Activated B cell treated with CpG ODN at 0.5 μM for 24 hours (primary cell): ENCODE measurements around the gene THRAP3. TPM values are rescaled to one million over a fixed set of nuclear protein-coding genes. Genes with fewer than 3 reads are reported as not detected.

Experiments used
- ATAC-seq: fragments of 200-7000 bp; cut with Tn5 transposase; one replicate; pipeline ENCODE4 v1.10.0; 2021; ENCODE audit warnings: low read depth, mild to moderate bottlenecking, moderate library complexity
- CTCF ChIA-PET: fragments of 350-600 bp; sonication (Branson Sonifier 250); formaldehyde crosslinking; loops from one replicate; lab custom pipeline; 2021; ENCODE audit warnings: antibody characterized with exemption; lab: Charles Lee
- POLR2A ChIA-PET: fragments of 350-600 bp; sonication (Branson Sonifier 250); formaldehyde crosslinking; loops from one replicate; lab custom pipeline; 2021; ENCODE audit warnings: antibody characterized with exemption; lab: Charles Lee
- DNase-seq: peaks from one replicate; pipeline ENCODE4 v3.0.0; 2022
- H3K27ac Mint-ChIP-seq: one replicate; pipeline ENCODE4 v1.8.0; 2020; ENCODE audit warnings: mixed read lengths
- H3K27me3 Mint-ChIP-seq: one replicate; pipeline ENCODE4 v1.8.0; 2021; ENCODE audit warnings: mixed read lengths
- H3K36me3 Mint-ChIP-seq: one replicate; pipeline ENCODE4 v1.8.0; 2021; ENCODE audit warnings: low read depth, mixed read lengths
- H3K4me1 Mint-ChIP-seq: one replicate; pipeline ENCODE4 v1.8.0; 2021; ENCODE audit warnings: mixed read lengths
- H3K4me3 Mint-ChIP-seq: one replicate; pipeline ENCODE4 v1.8.0; 2020; ENCODE audit warnings: mild to moderate bottlenecking, mixed read lengths
- H3K9me3 Mint-ChIP-seq: one replicate; pipeline ENCODE4 v1.8.0; 2020; ENCODE audit warnings: mixed read lengths
- CTCF ChIP-seq: fragments of 200-600 bp; IDR thresholded peaks from one replicate; pipeline ENCODE4 v1.8.0; 2022; ENCODE audit warnings: antibody characterized with exemption, mild to moderate bottlenecking
- intact Hi-C: fragments of 100-400 bp; cut with micrococcal nuclease; formaldehyde crosslinking; loops from one replicate; pipeline ENCODE4 v1.15.1; 2024
- total RNA-seq: library from RNA; stranded (reverse); gene quantifications from 2 replicates; pipeline ENCODE4 v1.2.3, GENCODE V29; 2022

Gene THRAP3
- total RNA-seq, 1 donor from 2014 or later, result 145 TPM

GRCh38 chr1:36320767-36321118 is 96.5 kb downstream of the THRAP3 start:
- Mint-ChIP-seq H3K27ac (no peak overlapping the region), H3K36me3 (no peaks in the 10 kb centered on the region), H3K27me3 (peaks cover 2% of the 10 kb centered on the region), H3K9me3 (no peaks in the 10 kb centered on the region), H3K4me3 (peak overlapping the region; percentile 73), H3K4me1 (peaks cover 32% of the 10 kb centered on the region)
- ChIA-PET CTCF (interaction anchor here (0.9 kb wide), 1 partner anchor 14 kb away, joined by 3 read pairs; the partner anchor contains the start of gene SH3D21), POLR2A (interaction anchor here (0.6 to 1.3 kb wide), 2 partner anchors 10 to 17 kb away, joined by 3 read pairs; no protein-coding TSS in a partner anchor)
- intact Hi-C loops, result loop anchor here (1.0 kb wide), 1 partner anchor 13 kb away; no protein-coding TSS in a partner anchor
- no peak for TF ChIP-seq CTCF
- ATAC-seq (no peak), DNase-seq (no peak)

DNA sequence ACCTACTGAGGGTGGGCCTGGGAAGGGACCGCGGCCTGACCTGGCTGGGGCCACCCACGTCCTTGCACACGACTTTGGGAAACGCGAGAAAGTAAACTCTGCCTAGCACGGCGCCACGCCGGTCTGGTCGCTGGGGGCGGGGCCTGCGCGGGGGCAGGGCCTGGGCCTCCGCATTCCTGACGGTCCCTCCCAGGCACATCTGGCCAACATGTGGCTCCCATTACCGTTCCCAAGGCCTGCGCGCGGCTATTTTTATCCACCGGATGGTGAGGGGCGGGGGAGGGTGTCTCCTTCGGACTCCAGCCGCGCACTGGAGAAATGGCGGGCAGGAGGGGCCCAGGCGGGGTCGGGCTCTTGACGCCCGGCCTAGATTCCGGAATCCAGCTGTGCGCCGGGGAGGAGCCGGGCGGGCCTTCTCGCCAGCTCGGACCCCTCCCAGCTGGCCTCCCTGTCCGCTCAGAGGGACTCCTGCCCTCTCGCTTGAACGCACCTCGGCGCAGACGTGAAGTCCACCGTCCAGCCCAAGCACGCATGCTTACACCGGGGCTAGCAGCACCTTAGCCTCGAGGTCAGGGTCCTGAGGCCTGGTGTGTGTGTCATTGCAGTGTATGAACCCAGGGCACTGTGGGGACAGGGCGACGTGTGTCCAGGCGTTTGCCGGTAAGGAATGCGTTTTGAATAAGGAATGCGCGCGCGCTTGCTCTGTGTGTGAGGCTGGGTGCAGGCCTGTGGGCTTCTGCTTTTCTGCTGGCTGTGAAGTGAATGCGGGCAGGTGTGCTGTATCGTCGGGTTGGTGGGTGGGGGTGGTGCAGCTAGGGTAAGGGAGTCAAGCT is 97.1 kb downstream of the THRAP3 start:
- TF ChIP-seq CTCF, result no peak
- peaks cover 3% of the 10 kb centered on the region for H3K27me3 Mint-ChIP-seq
- intact Hi-C loops, result no loop called here
- ATAC-seq, result peak; percentile 40
- H3K9me3 Mint-ChIP-seq, result no peaks in the 10 kb centered on the region
- no peaks in the 10 kb centered on the region for H3K36me3 Mint-ChIP-seq
- peak overlapping the region; percentile 73 for H3K4me3 Mint-ChIP-seq
- CTCF ChIA-PET, result interaction anchor here (0.6 to 0.9 kb wide), 2 partner anchors 15 to 1535 kb away, joined by 3 read pairs; partner anchors contain the start of gene SH3D21
- peaks cover 32% of the 10 kb centered on the region for H3K4me1 Mint-ChIP-seq
- POLR2A ChIA-PET, result interaction anchor here (0.6 to 2.9 kb wide), 4 partner anchors 11 to 21 kb away, joined by 3 to 10 read pairs (median 3); partner anchors contain the start of gene SH3D21
- DNase-seq, result no peak
- H3K27ac Mint-ChIP-seq, result no peak overlapping the region

- peaks cover 32% of the 10 kb centered on the region for H3K4me1 Mint-ChIP-seq
- no peak for DNase-seq
- no peak overlapping the region for H3K27ac Mint-ChIP-seq
- H3K4me3 Mint-ChIP-seq, result peak overlapping the region; percentile 73
- peaks cover 12% of the 10 kb centered on the region for H3K27me3 Mint-ChIP-seq
- H3K36me3 Mint-ChIP-seq, result no peaks in the 10 kb centered on the region
- no peaks in the 10 kb centered on the region for H3K9me3 Mint-ChIP-seq
- ATAC-seq, result no peak
- intact Hi-C loops, result no loop called here
- CTCF ChIA-PET, result interaction anchor here (0.6 kb wide), 1 partner anchor 1534 kb away, joined by 3 read pairs; no protein-coding TSS in a partner anchor
- POLR2A ChIA-PET, result interaction anchor here (1.0 to 2.9 kb wide), 6 partner anchors 9 to 128 kb away, joined by 3 to 10 read pairs (median 4); partner anchors contain the start of genes OSCP1 and SH3D21
- TF ChIP-seq CTCF, result no peak
These were observed 98.0 kb downstream of the THRAP3 start for GRCh38 chr1:36322041-36322785.

- CTCF ChIA-PET, result interaction anchor here (0.6 to 1.5 kb wide), 2 partner anchors 46 to 386 kb away, joined by 3 read pairs; no protein-coding TSS in a partner anchor
- no peak overlapping the region for H3K27ac Mint-ChIP-seq
- ATAC-seq (peak; percentile 41), DNase-seq (peak; percentile 40)
- no peaks in the 10 kb centered on the region for H3K36me3 Mint-ChIP-seq
- H3K9me3 Mint-ChIP-seq, result no peaks in the 10 kb centered on the region
- peak overlapping the region; percentile 73 for H3K4me3 Mint-ChIP-seq
- TF ChIP-seq CTCF, result no peak
- POLR2A ChIA-PET, result interaction anchor here (0.7 to 2.9 kb wide), 7 partner anchors 9 to 127 kb away, joined by 4 to 10 read pairs (median 5); partner anchors contain the start of genes OSCP1 and SH3D21
- H3K27me3 Mint-ChIP-seq, result peaks cover 18% of the 10 kb centered on the region
- intact Hi-C loops, result no loop called here
- H3K4me1 Mint-ChIP-seq, result peaks cover 32% of the 10 kb centered on the region
These were observed 98.8 kb downstream of the THRAP3 start for GRCh38 chr1:36322786-36323635.
